Esophagus squamous epithelium (tissue), 5 donors: ENCODE measurements around the gene MRPL43. TPM values are rescaled to one million over a fixed set of nuclear protein-coding genes. Genes with fewer than 3 reads are reported as not detected.

Experiments used
- DNase-seq: peaks from one replicate; lab custom pipeline; 2025; lab: John Stamatoyannopoulos, UW
- H3K27ac ChIP-seq, 4 donors: fragments of 200-600 bp; sonication (generic); one replicate each; pipeline ENCODE4 v1.5.1; 2016 to 2019; ENCODE audit warnings: mild to moderate bottlenecking in 1 of 4
- H3K27me3 ChIP-seq, 4 donors: fragments of 200-600 bp; sonication (generic); 1 replicate in 3 of 4; 2 replicates in 1 of 4; pipeline versions ENCODE4 v1.5.1 to v1.6.0; 2017 to 2021; ENCODE audit warnings: antibody characterized with exemption in 1 of 4
- H3K36me3 ChIP-seq, 3 donors: fragments of 200-600 bp; sonication (generic); one replicate each; pipeline ENCODE4 v1.5.1; 2016 to 2019
- H3K4me1 ChIP-seq, 3 donors: fragments of 200-600 bp; sonication (generic); one replicate each; pipeline ENCODE4 v1.5.1; 2017 to 2019
- H3K4me3 ChIP-seq, 4 donors: fragments of 200-600 bp; sonication (generic); 1 replicate in 3 of 4; 2 replicates in 1 of 4; pipeline ENCODE4 v1.5.1; 2016 to 2019; ENCODE audit warnings: mild to moderate bottlenecking in 2 of 4, moderate library complexity in 1 of 4
- H3K9me3 ChIP-seq, 3 donors: fragments of 200-600 bp; sonication (generic); one replicate each; pipeline ENCODE4 v1.5.1; 2016 to 2019
- POLR2A ChIP-seq, 4 donors: fragments of 450-650 bp; IDR thresholded peaks; one replicate each; pipeline ENCODE4 v1.6.1; 2017; ENCODE audit warnings: antibody characterized with exemption in 4 of 4, mild to moderate bottlenecking in 4 of 4, moderate library complexity in 3 of 4
- WGBS, 2 donors: methylation state at CpG; one replicate each; pipeline ENCODE4 v1.1.5; 2018; 5-methylcytosine and 5-hydroxymethylcytosine counted together
- intact Hi-C: fragments of 100-400 bp; cut with DNase I; formaldehyde crosslinking; loops from one replicate; pipeline ENCODE4 v1.15.0; 2022
- total RNA-seq, 4 donors: library from RNA; depleted of rRNA; stranded (reverse); fragments of >200 nt; gene quantifications; one replicate each; pipeline ENCODE4 v1.1.0, GENCODE V29; 2016
- TF ChIP-seq, protein P1 (sequence below), 6 experiments: fragments of 450-650 bp in 4 of 6; fragments of 200-600 bp in 2 of 6; sonication (generic) in 2 of 6; IDR thresholded peaks; one replicate each; pipeline ENCODE4 v1.5.1; 2016 to 2019; ENCODE audit warnings: antibody characterized with exemption in 6 of 6, mild to moderate bottlenecking in 4 of 6, moderate library complexity in 4 of 6
- donor health status: DM: yes; HTN: yes; CAD: no.

Gene MRPL43
- total RNA-seq, 4 donors from 2014 or later: 52.7 to 71.9 (median 60.7) TPM

DNA sequence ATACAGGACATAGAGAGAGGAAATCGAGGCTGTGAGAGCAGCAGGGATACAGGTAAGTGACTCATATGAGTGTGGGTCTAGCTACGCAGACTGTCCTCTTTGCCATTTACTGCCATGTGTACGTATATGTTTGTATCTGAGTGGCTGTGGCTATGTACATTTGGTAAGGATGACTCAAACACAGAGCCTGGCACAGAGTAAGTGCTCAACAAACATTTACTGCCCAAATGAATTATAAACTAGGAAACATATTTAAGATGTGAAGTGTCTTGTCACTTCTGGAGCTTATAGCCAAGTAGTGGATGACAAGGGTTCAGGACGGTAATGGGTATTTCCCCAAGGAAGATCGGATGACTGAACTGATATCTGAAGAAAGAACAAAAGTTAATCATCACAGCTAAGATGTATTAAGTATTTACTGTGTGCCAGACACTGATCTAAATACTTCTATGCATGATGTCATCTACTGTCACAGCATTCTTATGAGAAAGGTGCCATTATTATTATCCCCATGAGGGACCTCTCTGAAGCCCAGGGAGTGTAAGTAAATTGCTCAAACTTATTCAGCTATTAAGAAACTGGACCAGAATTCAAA lies 6.0 kb downstream of the MRPL43 start:
- no peak overlapping the region for H3K27ac ChIP-seq
- peaks cover 4 to 10% (median 6%) of the 10 kb centered on the region in 3 donors for H3K4me1 ChIP-seq
- no peak overlapping the region for H3K4me3 ChIP-seq
- no peak for DNase-seq
- peaks cover 5 to 88% (median 6%) of the 10 kb centered on the region in 3 donors for H3K36me3 ChIP-seq
- no peaks in the 10 kb centered on the region for H3K9me3 ChIP-seq
- H3K27me3 ChIP-seq: no peaks in the 10 kb centered on the region
- TF ChIP-seq, protein P1, sequence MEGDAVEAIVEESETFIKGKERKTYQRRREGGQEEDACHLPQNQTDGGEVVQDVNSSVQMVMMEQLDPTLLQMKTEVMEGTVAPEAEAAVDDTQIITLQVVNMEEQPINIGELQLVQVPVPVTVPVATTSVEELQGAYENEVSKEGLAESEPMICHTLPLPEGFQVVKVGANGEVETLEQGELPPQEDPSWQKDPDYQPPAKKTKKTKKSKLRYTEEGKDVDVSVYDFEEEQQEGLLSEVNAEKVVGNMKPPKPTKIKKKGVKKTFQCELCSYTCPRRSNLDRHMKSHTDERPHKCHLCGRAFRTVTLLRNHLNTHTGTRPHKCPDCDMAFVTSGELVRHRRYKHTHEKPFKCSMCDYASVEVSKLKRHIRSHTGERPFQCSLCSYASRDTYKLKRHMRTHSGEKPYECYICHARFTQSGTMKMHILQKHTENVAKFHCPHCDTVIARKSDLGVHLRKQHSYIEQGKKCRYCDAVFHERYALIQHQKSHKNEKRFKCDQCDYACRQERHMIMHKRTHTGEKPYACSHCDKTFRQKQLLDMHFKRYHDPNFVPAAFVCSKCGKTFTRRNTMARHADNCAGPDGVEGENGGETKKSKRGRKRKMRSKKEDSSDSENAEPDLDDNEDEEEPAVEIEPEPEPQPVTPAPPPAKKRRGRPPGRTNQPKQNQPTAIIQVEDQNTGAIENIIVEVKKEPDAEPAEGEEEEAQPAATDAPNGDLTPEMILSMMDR (IDR thresholded peaks at IDR 0.05): no peak
- TF ChIP-seq POLR2A (IDR thresholded peaks at IDR 0.05): no peak
- WGBS, 2 donors: 71 to 76% methylated on average over 5 of the region's 5 CpGs
- intact Hi-C loops: no loop called here

DNA sequence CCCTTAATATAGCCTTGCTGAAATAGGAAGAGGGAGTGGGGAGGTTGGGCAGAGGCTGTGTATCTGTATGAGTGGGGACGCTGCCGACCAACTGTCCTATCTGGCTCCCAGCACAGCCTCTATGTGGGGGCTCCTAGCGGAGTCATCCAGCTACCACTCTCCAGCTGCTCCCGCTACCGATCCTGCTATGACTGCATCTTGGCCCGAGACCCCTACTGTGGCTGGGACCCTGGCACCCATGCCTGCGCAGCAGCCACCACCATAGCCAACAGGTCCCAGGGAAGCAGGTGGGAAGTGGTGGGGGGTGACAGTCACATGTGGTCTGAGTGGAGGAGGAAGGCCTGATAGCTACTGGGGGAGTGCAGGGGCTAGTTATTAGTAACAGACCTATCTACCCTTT lies 6.6 kb downstream of the MRPL43 start:
- Histone ChIP-seq H3K36me3 (peaks cover 5 to 82% (median 6%) of the 10 kb centered on the region in 3 donors), H3K9me3 (no peaks in the 10 kb centered on the region), H3K4me3 (no peak overlapping the region), H3K27me3 (no peaks in the 10 kb centered on the region), H3K4me1 (peaks cover 0 to 4% (median 0%) of the 10 kb centered on the region in 3 donors), H3K27ac (no peak overlapping the region)
- DNase-seq: no peak
- intact Hi-C loops: no loop called here
- TF ChIP-seq, protein P1 (IDR thresholded peaks at IDR 0.05): no peak
- TF ChIP-seq POLR2A (IDR thresholded peaks at IDR 0.05): no peak
- 96 to 100% methylated on average over 5 to 7 of the region's 7 CpGs for WGBS, 2 donors

DNA sequence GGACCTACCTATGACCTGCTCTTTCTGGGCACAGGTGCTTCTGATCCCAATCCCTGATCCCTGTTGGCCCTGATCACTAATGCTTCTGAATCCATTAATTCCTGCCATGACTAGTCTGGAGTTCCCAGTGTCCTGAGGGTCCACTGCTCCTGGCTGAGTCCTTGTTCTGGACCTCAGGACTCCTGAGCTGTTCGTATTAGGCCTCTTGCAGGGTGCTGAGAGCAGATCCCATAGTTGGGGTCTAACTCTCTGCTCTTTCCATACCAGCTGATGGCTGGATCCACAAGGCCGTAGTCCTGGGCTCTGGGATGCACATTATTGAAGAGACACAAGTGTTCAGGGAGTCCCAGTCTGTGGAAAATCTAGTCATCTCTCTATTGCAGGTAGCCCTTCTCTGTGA lies 7.0 kb downstream of the MRPL43 start:
- TF ChIP-seq, protein P1 (IDR thresholded peaks at IDR 0.05): no peak
- no peak for TF ChIP-seq POLR2A (IDR thresholded peaks at IDR 0.05)
- Histone ChIP-seq H3K9me3 (no peaks in the 10 kb centered on the region), H3K27ac (no peak overlapping the region), H3K4me1 (peaks cover 0 to under 1% (median 0%) of the 10 kb centered on the region in 3 donors), H3K36me3 (peaks cover 5 to 79% (median 6%) of the 10 kb centered on the region in 3 donors), H3K27me3 (no peaks in the 10 kb centered on the region), H3K4me3 (no peak overlapping the region)
- WGBS, 2 donors: 100% methylated on average over 1 to 2 of the region's 2 CpGs
- DNase-seq: no peak
- intact Hi-C loops: no loop called here

DNA sequence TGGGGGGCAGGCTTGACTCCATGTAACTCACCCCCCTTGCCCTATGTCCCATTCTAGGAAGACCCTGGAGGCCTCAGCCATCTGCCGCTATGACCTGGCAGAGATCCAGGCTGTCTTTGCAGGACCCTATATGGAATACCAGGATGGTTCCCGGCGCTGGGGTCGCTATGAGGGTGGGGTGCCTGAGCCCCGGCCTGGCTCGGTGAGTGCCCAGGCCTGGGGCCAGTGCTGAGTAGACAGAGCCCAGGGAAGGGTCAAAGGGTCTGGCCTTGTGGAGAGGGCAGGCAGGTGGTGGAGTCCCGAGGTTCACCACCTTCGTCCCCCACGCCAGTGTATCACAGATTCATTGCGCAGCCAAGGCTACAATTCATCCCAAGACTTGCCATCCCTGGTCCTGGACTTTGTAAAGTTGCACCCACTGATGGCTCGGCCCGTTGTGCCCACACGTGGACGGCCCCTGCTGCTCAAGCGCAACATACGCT lies 7.5 kb downstream of the MRPL43 start:
- H3K4me3 ChIP-seq: no peak overlapping the region
- H3K27me3 ChIP-seq: no peaks in the 10 kb centered on the region
- no peaks in the 10 kb centered on the region for H3K9me3 ChIP-seq
- H3K4me1 ChIP-seq: no peaks in the 10 kb centered on the region
- intact Hi-C loops: no loop called here
- H3K27ac ChIP-seq: no peak overlapping the region
- TF ChIP-seq, protein P1 (IDR thresholded peaks at IDR 0.05): no peak
- no peak for TF ChIP-seq POLR2A (IDR thresholded peaks at IDR 0.05)
- DNase-seq: no peak
- 83 to 93% methylated on average over 2 to 3 of the region's 16 CpGs for WGBS, 2 donors
- H3K36me3 ChIP-seq: peaks cover 5 to 75% (median 6%) of the 10 kb centered on the region in 3 donors

DNA sequence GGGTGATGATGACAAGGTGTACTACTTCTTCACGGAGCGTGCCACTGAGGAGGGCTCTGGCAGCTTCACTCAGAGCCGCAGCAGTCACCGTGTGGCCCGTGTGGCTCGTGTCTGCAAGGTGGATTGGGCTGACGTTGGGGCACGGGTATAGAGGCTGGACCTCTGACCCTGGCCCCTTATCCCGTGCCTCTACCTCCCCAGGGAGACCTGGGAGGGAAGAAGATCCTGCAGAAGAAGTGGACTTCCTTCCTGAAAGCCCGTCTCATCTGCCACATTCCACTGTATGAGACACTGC lies 8.4 kb downstream of the MRPL43 start:
- DNase-seq: no peak
- Histone ChIP-seq H3K4me1 (no peaks in the 10 kb centered on the region), H3K36me3 (peaks cover 5 to 65% (median 6%) of the 10 kb centered on the region in 3 donors), H3K27ac (no peak overlapping the region), H3K9me3 (no peaks in the 10 kb centered on the region), H3K27me3 (no peaks in the 10 kb centered on the region), H3K4me3 (no peak overlapping the region)
- 67 to 85% methylated on average over 1 to 8 of the region's 10 CpGs for WGBS, 2 donors
- intact Hi-C loops: no loop called here
- TF ChIP-seq, protein P1 (IDR thresholded peaks at IDR 0.05): no peak
- no peak for TF ChIP-seq POLR2A (IDR thresholded peaks at IDR 0.05)
